Measurements from ENCODE around the gene PTGFRN.
A peak's percentile ranks its signal among the peaks of the same experiment; 100 is the strongest.
"Not testable (repeated sequence)": the region's sequence is repeated elsewhere in the genome, so short reads cannot be mapped to it uniquely, and the experiment has no call there.

Gene PTGFRN

DNA sequence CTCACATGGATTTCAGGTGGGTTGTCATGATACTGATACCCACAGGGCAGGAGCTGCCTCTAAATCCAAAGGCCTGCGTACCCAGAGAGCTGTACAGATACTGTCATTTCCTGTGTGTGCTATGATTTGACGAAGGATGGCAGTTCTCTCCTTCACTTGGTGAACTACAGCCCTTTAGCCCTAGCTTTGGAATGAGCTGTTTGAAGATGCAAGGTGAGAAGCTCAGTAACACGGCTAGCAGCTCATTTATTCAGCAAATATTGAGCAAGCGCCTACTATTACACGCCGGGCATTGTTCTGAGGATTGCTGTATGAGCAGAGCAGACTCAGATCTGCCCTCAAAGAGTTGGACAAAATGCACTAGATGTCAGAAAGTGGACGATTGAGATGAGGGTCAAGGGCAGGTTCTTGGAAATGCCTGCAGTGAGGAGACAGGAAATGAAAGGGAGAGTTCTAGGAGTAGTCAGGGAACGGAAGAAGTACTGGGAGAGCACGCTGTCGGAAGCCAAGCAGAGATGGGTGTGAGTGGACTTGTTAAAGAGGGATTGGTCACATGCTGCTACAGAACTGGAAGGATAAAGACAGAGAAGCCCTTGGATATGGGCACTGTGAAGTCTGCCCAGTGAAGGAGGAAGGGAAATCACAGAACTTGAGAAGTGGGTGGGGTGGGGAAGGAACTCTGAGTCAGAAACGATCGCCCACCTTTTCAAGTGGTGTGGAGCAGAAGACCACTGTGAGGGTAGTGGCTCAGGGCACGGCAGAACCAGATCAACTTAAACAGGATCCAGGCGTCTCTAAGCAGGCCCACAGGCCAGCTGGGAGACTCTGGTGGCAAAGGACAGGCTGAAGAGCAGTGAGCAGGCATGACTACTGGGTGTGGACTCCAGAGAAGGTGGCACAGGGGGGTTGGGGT lies 7.1 kb downstream of the PTGFRN start:
- peak; percentile 51 for DNase-seq (ENCODE audit: low spot score)

GRCh38 chr1:116918714-116919357 lies 9.1 kb downstream of the PTGFRN start:
- no peak for DNase-seq (ENCODE audit: low spot score)

- DNase-seq (ENCODE audit: low spot score), result no peak
Observed at GRCh38 chr1:116919802-116920201, 10.1 kb downstream of the PTGFRN start.

DNA sequence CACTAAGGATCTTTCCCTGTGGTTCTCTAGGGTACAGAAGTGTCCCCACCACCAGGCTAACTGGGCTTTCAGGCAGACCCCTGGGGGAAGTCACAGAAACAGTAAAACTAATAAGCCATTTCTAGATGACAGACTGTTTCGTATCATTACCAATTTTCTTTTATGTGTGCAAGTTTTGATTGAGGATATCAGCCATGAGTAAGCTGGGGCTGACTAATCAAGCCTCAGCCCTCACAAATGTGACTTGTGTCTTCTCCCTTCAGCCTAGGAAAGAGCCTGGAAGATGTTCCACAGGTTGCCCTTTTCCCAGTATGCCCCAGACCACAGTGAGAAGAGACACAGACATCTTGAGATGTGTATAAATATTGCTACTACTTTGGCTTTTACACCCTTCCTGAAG lies 10.5 kb downstream of the PTGFRN start:
- no peak for DNase-seq (ENCODE audit: low spot score)

DNA sequence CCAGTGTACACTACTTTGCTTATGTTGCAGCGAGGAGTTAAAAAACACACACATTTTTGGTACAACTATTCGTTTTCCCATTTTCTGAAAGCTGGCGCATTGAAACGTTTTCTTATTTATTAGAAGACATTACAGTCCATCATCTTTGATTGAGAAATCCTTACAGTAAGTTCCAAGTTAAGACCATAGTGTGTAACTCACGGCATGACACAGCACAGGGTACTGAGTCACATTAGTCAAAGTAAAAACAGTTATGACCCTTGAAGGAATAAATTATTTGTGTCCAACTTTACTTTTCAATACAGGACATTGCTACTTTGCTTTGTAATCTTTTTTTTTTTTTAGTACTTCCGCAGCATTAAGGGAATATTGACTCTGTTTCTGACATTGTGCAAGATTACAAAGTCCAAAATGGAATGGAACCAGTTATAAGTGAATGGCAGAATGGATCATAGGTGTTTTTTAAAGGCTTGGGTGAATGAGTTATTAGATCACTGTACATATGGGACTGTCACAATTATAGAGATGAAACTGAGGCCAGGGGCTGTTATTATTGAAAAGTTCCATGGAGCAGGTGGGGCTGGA lies 11.7 kb downstream of the PTGFRN start:
- DNase-seq (ENCODE audit: low spot score), result no peak

DNA sequence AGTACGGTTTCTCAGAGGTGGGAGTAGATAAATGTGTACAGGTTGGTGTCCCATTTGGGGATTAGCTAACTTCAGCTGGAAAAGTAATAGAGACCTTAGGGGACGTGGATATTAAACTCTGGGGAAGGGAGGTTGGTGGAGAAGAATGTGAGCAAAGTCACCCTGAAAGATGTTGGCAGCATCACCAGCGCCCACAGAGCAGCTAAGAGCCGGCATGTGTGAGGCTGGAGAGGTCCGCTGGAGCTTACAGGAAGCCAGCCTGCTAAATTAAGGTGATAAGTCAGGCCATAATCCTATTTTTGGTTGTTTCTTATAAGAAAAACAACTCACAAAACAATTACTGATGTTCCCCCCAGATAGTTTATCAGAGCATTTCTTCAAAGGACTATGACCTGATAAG lies 12.2 kb downstream of the PTGFRN start:
- DNase-seq (ENCODE audit: low spot score), result no peak

GRCh38 chr1:116923421-116923820 lies 13.7 kb downstream of the PTGFRN start:
- no peak for DNase-seq (ENCODE audit: low spot score)

DNA sequence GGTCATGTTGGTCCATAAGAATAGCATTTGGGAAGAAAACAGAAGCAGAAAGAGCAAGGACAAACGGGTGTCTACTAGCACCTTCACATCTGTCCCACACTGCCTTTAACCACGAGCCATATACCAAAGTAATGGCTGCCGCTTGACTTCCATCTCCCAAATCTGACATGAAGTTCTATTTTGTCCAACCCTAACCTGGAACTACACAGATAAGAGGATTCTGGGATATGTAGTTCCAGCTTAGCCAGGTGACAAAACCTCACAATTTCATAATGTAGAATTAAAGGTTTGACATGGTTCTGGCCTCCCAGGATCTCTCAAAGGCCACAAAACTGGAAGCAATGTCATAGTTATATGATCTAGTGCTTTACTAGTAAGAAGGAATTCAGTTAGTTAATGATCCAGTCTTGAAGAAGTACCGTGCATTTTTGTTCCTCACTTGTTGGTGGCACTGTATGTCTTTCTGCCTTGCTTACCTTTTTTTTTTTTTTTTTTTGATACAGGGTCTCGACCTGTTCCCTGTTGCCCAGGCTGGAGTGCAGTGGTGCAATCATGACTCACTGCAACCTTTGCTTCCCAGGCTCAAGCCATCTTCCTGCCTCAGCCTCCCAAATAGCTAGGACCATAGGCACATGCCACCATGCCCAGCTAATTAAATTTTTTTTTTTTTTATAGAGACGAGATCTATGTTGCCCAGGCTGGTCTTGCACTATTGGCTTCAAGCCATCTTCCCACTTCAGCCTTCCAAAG lies 17.5 kb downstream of the PTGFRN start:
- no peak for DNase-seq (ENCODE audit: low spot score)

DNA sequence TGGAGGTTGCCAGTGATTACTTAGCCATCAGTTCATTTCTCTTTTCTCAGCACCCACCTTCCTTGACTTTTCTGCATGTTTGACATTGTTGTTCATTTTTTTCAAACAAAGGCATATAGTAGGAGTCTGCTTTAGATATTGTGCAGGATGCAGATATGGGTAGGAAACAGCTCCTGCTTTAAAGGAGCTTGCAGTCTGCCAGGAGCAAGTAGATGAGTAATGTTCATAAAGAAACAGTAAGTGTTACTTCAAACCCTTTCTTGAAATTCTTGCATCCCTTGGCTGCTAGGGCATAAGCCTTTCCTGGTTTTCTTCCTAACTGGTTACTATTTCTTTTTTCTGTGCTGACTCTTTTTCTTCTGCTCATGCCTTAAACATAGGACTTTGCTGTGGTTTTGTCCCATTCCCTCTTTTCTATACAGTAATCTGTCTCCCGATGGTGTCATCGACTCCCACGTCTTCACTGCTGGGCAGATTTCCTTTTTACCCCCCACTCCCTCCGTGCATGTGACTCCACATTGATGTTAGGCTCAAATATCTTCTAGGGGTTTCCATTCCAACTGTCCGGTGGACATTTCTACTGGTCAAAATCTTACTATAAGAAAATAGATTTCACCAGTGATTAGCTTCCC lies 20.4 kb downstream of the PTGFRN start:
- DNase-seq (ENCODE audit: low spot score), result no peak

DNA sequence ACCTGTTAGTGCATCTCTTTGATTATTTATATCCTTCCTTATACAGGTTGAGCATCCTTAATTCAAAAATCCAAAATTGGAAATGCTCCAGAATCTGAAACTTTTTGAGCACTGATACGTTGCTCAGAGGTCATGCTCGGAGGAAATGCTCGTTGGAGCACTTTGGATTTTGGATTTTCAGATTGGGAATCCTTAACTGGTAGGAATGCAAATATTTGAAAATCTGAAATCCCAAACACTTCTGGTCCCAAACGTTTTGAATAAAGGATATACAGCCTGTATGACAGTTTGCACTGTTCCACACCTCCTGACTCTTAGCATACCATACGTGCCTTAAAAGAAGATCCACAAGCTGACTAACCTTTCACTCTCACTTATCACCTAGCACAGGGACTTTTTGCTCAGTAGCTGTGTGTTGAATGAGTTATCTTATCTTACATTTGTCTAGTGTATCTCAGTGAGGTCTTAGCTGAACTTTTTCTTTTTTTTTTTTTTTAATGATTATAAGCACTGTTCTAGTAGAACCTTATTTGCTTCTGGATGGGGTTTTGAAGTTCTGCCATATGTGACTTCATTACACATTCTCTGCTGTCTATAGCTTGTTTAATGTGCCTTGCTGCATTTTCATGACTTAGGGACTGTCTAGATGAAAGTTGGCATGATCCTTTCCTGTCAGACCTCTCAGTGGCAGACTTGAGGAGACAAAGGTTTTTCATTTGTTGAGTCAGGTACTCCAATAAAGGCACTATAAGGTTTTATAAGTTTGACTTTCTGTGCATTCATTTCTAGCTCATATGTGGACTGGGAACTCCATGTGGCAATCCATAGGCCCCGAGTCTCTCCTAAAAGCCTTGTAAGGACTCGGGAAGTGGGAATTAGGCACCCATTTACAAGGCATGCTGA lies 21.6 kb downstream of the PTGFRN start:
- DNase-seq (ENCODE audit: low spot score), result no peak

- no peak for DNase-seq (ENCODE audit: low spot score)
Observed at GRCh38 chr1:116933606-116934515, 24.1 kb downstream of the PTGFRN start.

DNA sequence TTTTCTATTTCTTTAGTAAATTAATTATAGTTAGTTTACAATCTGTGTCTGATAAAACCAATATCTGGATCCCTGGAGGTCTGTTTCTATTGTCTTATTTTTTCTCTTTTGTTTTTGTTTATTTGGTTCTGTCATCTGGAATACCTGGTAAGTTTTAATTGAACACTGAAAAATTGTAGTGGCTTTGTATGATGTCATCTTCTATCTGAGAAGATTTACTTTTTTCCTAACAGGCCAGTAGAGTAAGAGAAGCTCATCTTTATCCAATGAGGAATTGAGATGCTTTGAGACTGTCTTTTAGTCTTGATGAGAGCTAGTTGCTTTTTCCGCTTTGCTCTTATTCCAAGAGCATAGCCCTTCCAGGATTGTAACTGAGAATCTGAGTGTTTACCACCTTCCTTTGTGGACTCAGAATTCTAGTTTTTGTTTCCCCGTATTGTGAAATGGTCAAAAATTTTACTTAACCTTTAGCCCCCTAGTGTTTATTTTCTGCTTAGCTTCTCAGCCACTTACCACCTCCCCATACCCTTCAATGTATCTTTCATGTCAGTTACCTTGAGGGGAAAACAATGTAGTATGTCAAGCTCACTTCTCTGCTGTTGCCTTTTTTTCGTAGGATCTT lies 25.0 kb downstream of the PTGFRN start:
- peak; percentile 58 for DNase-seq (ENCODE audit: low spot score)

GRCh38 chr1:116938216-116938615 lies 28.5 kb downstream of the PTGFRN start:
- no peak for DNase-seq (ENCODE audit: low spot score)

- not testable (repeated sequence) for DNase-seq (ENCODE audit: low spot score)
Observed at GRCh38 chr1:116939780-116940543, 30.2 kb downstream of the PTGFRN start.

DNA sequence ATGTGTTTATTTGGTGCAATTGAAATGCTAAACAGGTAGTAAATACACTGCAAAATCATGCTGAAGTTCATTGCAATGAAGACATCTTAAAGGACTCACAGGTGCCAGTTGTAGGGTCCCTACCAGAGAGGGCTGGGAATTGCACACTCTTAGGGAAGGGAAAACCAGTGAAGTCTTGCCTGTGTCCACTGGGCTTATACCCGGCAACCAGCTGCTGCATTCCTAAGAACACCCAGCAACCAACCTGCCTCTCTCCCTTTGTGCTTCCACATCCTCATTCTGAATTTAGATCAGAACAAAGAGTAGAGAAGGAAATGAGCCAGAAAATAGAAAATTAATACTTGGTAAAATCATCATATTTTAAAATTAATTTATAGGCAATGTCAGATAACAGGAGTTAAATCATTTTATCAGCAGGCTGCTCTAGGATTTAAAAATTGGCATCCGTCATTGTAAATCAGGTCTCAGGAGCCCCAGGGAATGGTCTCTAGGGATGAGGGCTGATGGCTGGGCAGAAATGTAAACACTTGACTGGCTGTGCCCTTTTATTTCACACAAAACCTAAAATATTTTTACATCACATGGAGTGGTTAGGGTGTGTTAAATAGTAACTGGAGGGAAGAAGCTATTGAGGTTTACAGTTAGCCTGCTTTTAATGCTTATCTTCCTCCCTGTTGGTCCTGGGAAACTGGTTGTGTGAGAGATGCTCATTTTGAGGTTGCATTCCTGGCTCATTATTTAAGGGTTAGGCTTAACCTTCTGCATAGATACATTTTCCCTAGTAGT lies 31.3 kb downstream of the PTGFRN start:
- DNase-seq (ENCODE audit: low spot score), result no peak

GRCh38 chr1:116941670-116942069 lies 32.0 kb downstream of the PTGFRN start:
- DNase-seq (ENCODE audit: low spot score), result no peak

DNA sequence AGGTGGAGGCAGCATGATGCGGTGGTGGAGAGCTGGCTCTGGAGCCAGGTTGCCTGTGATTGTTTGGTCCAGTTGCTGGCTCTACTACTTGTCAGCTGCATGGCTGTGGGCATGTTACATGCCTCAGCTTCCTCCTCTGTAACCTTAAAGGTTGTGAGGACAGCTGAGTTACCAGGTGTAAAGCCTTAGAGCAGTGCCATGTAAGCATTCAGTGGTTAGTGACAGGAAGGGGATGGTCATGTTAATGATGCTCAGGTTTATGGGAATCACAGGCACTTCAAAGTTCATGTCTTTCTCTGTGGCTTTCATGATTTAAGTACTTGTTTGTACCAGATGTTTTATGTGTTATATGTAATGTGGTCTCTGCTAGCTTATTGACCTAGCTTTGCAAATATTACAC lies 32.6 kb downstream of the PTGFRN start:
- no peak for DNase-seq (ENCODE audit: low spot score)

DNA sequence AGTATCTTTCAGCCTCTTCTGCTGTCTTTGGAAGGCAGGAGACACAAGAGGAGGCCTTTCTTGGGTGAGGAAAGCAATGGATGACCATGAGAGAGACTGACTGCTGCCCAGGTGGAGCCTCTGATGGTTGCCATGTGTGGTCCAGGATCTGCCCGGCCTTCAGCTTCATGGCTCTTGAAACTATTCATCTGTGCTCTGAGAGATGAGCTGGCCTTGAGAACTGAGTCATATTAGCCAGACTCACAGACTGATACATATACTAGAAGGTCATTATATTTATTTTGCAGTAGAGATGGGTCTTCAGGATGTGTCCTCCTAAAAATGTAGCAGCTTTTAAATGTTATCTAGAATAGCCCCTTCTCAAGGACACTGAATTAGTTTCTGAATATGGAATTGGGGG lies 33.7 kb downstream of the PTGFRN start:
- no peak for DNase-seq (ENCODE audit: low spot score)

All from HuH-7 (cell line).